HG03571 (cell line): Measurements from ENCODE around the gene BLOC1S3.

Experiments used
- ATAC-seq: cut with Tn5 transposase; IDR thresholded peaks from one replicate; pipeline ENCODE4 v1.9.1; 2021; ENCODE audit not compliant: unreplicated experiment

BLOC1S3 gene

DNA sequence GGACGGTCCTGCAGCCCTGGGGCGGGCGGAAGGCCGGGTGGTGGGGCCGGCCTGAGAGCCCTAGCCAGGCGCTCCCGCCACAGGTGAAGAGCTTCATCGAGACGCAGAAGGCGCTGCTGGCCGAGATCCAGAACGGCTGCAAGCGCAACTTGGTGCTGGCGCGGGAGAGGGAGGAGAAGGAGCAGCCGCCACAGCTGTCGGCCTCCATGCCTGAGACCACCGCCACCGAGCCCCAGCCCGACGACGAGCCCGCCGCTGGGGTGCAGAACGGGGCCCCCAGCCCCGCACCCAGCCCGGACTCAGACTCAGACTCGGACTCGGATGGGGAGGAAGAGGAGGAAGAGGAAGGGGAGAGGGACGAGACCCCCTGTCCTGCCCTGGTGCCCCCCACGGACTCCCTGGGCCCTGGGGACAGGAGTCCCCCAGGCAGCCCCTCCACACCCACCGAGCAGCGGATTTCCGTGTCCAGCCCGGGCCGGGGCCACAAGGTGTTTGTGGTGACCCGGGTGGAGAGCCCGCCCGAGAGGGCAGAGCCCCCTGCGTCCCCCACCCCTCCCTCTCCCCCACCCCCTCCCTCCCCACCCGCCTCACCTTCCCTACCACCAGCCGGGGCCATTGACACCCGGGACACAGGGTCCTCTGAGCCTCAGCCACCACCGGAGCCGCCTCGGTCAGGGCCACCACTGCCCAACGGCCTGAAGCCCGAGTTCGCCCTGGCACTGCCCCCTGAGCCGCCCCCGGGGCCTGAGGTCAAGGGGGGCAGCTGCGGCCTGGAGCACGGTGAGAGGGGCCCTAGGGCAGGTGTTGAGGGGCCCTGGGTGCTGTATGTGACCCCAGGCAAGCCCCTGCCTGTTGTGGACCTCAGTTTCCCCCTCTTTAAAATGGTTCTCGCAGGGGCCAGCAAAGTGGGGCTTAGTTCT lies 33.1 kb upstream of the BLOC1S3 start:
- no peak for ATAC-seq

GRCh38 chr19:45146251-45146650 lies 32.3 kb upstream of the BLOC1S3 start:
- no peak for ATAC-seq

DNA sequence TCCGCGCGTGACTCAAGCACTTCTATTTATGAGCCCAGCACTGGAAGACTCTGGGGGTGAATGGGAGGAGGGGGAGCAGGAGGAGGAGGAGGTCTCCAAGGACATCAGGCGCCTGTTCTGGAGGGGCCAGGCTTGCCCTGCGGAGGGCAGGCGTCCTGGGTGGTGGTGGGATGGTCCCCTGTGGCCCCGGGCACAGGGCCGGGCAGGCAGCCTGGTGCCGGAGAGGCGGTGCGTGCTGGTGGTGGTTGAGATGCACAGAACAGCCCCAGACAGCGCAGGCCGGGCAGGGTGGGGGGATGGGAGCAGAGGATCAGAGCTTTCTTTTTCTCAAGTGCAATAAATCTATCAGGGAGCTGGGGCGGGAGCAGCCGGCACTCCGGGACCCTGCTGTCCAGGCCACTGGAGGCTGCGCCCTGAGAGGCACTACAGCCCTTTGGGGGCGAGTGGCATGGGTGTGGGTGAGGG lies 31.8 kb upstream of the BLOC1S3 start:
- no peak for ATAC-seq

- no peak for ATAC-seq
Observed at GRCh38 chr19:45147835-45148676, 30.5 kb upstream of the BLOC1S3 start.

DNA sequence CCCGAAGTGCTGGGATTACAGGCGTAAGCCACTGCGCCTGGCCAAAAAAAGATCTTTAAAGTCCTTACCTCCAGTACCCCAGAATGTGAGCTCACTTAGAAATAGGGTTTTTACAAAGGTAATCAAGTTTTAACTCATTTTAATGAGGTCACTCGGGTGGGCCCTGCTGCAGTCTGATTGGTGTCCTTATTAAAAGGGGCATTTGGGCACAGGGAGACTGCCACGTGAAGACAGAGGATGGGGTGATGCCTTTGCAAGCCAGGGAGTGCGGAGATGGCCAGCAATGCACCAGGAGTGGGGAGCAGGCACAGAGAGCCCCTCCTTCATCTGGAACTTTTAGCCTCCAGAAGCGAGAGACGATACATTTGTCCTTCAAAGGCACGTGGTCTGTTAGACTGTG lies 29.5 kb upstream of the BLOC1S3 start:
- ATAC-seq = no peak

DNA sequence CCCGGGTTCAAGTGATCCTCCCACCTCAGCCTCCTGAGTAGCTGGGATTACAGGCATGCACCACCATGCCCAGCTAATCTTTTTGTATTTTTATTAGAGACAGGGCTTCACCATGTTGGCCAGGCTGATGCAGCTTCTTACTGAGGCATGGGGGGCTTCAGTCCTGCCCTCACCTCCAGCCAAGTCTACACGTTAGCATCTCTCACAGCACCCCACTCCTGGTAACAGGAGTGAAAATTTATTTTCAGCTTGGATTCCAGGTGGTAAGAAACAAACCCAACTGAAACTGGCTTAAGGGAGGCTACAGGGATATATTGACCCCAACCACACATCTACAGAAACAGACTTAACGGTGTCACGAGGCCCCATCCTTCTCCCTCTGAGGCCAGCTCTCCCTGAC lies 28.4 kb upstream of the BLOC1S3 start:
- no peak for ATAC-seq

DNA sequence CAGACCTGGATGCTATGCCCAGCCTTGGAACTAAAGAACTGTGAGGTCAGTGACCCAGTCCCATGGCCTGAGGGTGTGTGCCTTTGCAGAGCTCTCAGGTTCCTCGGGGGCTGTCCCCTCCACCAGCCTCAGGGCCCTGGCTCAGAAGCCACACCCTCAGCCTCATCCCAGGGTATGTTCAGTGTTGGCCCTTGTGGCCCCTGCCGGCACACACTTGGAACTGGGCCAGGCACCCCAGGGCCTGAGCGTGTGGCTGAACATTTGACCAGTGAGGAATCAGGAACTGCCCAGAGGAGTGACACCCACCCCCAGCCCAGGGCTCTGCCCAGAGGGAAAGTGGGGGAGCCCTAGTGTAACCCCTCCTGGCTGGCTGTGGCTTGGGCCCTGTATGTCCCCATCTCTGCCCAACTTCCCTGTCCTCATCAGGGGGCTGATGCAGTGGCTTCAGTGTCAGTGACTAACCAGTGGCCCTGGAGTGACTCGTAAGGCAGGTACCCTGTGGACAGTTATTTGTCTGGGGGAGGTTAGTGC lies 27.8 kb upstream of the BLOC1S3 start:
- ATAC-seq = no peak

- ATAC-seq = no peak
Observed at GRCh38 chr19:45151320-45151719, 27.3 kb upstream of the BLOC1S3 start.

DNA sequence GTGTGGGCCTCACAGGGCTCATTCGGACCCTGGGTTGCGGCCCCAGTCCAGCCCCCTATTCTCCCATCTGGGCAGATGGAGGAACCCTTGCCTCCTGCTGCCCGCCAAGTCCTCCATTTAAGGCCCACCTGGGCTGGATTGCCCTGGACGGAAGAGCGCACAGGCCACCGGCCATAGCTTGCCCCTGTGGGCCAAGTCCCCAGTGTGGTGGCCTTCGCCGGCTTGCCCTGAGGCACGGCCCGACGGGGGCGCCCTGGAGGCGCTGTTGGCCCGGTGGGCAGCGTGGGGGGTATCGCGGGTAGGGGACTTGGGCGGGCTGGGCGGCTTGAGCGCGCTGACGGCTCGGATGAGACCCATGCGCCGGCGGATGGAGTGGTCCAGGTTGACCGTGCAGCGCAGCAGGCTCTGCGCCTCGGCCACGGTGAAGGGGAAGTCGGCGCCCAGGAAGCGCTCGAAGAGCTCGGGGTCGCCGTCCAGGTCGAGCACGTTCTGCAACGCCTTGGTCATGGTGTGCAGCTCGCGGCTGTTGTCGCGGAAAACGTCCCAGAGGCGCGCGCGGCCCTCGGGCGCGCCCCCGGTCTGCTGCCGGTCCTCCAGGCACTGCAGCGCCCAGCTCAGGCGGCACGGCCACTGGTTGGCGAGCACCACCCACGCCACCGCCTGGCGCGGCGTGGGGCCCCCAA lies 26.6 kb upstream of the BLOC1S3 start:
- no peak for ATAC-seq

GRCh38 chr19:45152504-45153338 lies 25.9 kb upstream of the BLOC1S3 start:
- ATAC-seq = no peak

DNA sequence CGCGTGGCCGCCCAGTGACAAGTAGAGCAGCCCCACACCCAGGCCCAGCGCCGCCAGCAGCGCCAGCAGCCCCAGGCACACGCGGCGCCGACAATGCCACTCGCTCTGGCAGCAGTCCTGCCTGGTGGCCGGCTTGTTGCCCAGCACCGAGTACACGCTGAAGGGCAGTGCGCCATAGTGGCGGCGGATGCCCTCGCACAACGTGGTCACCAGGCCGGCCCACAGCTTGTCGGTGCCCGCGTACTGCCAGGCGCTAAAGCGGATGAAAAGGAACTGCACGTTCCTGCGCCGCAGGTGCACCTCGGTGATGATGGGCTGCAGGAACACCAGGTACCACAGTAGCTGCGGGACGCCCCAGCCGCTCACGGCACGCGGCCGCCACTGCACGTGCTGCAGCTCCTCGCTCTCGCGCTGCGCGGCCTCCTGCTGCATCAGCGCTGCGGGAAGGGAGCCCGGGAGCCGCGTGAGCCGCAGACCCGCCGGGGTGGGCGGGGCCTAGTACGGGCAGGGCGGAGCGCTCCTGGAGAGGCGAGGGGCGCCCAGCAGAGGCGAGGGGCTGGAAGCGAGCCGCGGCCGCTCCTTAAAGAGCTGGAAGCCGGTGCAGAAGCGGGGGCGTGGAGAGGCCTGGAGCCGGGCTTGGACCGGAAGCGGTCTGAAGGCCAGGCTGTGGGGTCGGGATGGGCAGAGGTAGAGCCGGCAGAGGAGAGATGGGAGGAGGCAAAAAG lies 25.1 kb upstream of the BLOC1S3 start:
- ATAC-seq = no peak

- ATAC-seq = no peak
Observed at GRCh38 chr19:45154064-45154827, 24.3 kb upstream of the BLOC1S3 start.

DNA sequence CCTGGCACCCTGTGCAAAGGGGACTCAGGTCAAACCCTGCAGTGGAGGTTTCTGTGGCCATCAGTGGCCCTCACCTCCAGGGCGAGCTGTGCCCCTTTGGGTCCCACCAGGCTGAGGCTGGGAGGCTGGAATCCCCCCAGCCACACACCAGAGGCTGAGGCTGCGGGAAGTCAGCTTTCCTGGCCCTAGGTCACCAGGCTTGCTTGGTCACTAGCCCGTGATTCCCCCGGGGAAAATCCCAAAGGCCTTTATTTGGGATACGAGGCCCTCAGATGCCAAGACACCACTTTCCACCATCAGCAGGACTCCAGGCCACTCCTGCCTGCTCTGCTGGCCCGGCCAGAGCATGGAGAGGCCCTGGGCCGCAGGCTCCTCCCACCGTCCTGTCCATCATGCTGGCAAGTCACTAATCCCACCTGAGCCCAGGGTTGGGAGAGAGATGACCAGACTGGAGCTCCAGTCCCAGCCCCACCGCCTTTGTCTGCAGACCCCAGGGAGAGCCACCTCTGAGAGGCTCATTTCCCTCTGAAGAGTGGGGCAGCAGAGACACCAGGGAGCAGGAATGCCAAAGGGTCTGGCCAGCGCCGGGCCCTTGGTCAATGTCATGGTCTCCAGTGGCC lies 22.5 kb upstream of the BLOC1S3 start:
- ATAC-seq = no peak

DNA sequence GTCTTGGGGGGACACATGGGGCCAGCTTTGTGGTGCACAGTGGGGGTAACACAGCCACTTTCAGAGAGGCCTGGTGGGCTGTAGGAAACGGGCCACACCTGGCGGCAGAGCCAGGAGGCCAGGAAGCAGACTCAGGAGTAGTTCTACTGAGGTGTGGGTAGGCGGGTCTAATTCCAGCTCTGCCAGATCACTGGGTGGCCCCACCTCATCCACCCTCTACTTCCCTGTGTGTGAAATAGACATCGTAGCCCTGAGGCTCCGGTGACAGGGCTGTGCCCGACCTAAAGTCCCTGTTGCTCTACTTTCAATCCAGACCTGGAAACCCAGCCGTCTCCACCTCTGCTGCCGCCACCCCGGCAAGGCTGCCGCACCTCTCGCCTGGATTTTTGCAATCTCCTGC lies 21.8 kb upstream of the BLOC1S3 start:
- ATAC-seq = no peak

DNA sequence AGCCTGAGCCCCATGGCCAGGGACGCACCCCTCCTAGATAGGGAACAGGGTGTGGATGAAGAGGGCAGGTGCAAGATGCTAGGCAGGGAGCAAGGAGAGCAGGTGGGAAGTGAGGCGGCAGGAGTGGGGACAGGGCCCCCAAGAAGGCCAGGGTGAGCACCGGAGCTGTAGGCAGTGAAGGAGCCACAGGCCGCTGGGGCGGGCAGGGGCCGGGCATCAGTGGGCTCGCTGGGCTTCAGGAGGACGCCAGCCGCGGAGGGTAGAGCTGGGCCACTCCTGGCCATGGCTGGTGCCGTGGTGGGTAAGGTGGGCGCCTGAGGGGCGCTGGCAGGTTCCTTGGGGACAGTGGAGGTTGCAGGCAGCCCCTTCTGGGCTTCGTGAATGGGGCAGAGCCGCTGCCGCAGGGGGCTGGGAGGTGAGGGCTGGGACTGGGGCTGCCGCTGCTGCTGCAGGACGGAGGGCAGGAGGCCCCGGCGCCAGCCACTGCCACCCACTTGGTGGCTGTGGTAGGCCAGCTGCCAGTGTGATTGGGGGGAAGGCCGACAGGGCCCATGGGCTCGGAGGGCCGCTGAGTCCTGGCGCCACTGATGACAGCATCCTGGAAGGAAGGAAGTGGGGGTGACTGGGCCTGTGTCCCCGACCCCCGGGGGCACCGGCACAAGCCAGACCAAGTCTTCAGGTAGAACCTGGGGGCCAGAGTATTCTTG lies 19.9 kb upstream of the BLOC1S3 start:
- no peak for ATAC-seq

GRCh38 chr19:45159210-45159970 lies 19.2 kb upstream of the BLOC1S3 start:
- no peak for ATAC-seq

- ATAC-seq = no peak
Observed at GRCh38 chr19:45159971-45160324, 18.6 kb upstream of the BLOC1S3 start.
